ENCODE measurements around the gene TNFAIP8L2. TPM values are rescaled to one million over a fixed set of nuclear protein-coding genes. Genes with fewer than 3 reads are reported as not detected.

The TNFAIP8L2 gene
- total and polyA plus RNA-seq, 2 of the 4 experiments (the other 2 are of a cell fraction): not detected

DNA sequence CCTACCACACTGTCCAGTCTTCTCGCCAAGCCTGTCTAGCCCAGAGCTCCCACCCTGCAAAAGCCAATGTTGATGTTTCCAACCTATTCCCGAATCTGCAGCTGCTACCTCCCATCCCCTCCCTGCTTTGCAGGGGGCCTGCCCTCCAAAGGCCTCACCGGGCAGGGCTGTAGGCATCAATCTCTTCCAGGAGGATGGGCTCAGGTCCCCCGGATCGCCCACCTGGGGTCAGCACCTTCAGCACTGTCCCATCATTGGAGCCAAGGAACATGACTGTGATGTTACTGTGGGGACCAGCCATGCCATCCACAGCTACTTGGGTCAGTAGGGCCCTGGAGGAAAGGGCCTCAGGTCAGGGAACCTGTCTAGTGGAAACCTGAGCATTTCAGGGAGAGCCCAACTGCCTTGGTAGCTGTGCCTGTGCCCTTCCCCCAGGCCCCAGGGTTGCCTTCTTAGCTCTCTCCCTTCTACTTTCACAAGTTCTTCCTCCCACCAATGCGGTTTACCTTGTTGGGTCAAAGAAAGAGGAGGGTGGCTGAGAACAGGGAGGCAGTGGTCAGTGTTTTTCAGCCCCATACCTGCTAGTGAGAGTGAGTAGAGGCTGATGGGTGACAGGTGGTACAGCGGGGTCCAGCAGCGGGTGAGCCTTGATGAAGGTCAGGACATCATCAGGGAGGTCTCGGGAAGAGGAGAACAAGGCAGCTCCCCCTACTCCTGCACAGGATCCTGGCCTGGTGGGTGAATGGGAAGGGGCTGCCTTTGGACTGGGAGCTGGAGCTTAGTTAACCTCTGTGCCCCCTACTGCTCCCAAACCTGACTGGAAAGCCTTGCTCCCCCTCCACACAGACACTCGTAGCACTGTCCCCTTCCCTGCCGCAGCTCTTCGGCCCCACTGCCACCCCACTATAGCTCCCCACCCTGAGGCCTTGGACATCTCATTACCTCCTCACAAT lies 20.7 kb upstream of the TNFAIP8L2 start (continued):
- TF ChIP-seq RFX5 (IDR thresholded peaks at IDR 0.05; ENCODE audit: low read depth, low read length) (no peak), CHD1 (IDR thresholded peaks at IDR 0.05; ENCODE audit: low read depth, low read length) (no peak)

DNA sequence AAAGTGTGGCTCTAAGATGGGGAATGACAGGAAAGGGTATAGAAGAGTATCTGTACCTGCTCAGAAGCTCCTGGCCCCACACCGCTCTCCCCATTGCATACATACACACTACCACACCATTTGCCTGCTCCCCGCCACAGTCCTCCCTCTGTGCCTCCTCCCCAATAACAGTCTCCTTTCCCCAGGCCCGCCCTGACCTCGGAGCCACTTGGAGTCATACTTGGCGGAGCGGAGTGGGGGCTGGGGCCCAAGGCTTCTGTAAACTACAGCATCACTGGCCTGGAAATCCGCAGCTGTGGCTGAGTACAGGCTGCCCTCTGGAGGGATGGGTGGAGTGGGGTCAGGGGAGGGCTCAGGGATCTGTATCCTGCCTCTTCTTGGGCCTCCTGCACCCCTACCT lies 18.7 kb upstream of the TNFAIP8L2 start:
- no peak overlapping the region for H2AFZ ChIP-seq (replicated peaks; ENCODE audit: low read length, poor library complexity)
- H3K18ac ChIP-seq (ENCODE audit: low read depth, low read length): no peak overlapping the region
- H3K4me3 ChIP-seq (ENCODE audit: insufficient read depth, low read depth, low read length): no peak overlapping the region
- H3K4me2 ChIP-seq (ENCODE audit: low read depth, low read length): no peak overlapping the region
- no peak overlapping the region for H3K56ac ChIP-seq (ENCODE audit: extremely low read depth, insufficient read depth, low read length)
- H4K5ac ChIP-seq (ENCODE audit: low read depth, low read length): no peak overlapping the region
- no peak for DNase-seq
- no peaks in the 10 kb centered on the region for H3K4me1 ChIP-seq (ENCODE audit: control insufficient read depth, insufficient read depth, low read length)
- H3K9ac ChIP-seq (ENCODE audit: low read depth, low read length): no peak overlapping the region
- ATAC-seq (ENCODE audit: low read depth): no peak
- dilution Hi-C loops (cut with HindIII; ENCODE audit: low sequenced_read_pairs, unreplicated experiment) (no loop called here), intact Hi-C loops (cut with micrococcal nuclease) (no loop called here), in situ Hi-C loops (cut with MboI; ENCODE audit: low sequenced_read_pairs) (no loop called here)
- H4K20me1 ChIP-seq (ENCODE audit: insufficient read depth, low read length): no peaks in the 10 kb centered on the region
- POLR2A ChIA-PET (ENCODE audit: unreplicated experiment): no interaction called here
- CTCF ChIA-PET: no interaction called here
- no peak overlapping the region for H3K23ac ChIP-seq (ENCODE audit: low read depth, low read length)
- no peak overlapping the region for H2BK5ac ChIP-seq (ENCODE audit: low read depth, low read length, poor library complexity, severe bottlenecking)
- no peaks in the 10 kb centered on the region for H3K79me1 ChIP-seq (ENCODE audit: low read depth in 1 of 2, low read length in 2 of 2)
- BruUV-seq (replicated peaks): no TSS peak
- no peaks in the 10 kb centered on the region; the same call in 1 of the 2 replicates for H3K27me3 ChIP-seq (ENCODE audit: control insufficient read depth, insufficient read depth, low read length)
- no peak overlapping the region for H2BK120ac ChIP-seq (ENCODE audit: low read depth, low read length)
- H3K36me3 ChIP-seq (ENCODE audit: control insufficient read depth, insufficient read depth, low read length): peaks cover 11% of the 10 kb centered on the region; the same call in 1 of the 2 replicates
- no peak overlapping the region for H2AK9ac ChIP-seq (replicated peaks; ENCODE audit: low read depth, low read length, poor library complexity)
- no peak overlapping the region for H2AK5ac ChIP-seq (ENCODE audit: low read depth, low read length)
- no peak overlapping the region for H4K91ac ChIP-seq (ENCODE audit: insufficient read depth, low read depth, low read length)
- no CpG with 5 or more reads among the region's 7 CpGs for WGBS, 2 experiments (ENCODE audit: extremely low coverage in 2 of 2, insufficient read length in 1 of 2)
- H3K9me1 ChIP-seq (ENCODE audit: insufficient read depth, low read length): no peaks in the 10 kb centered on the region; the same call in 1 of the 2 replicates
- H3K27ac ChIP-seq (ENCODE audit: insufficient read depth, low read length): no peak overlapping the region
- H3K9me3 ChIP-seq (ENCODE audit: control insufficient read depth, insufficient read depth, low read length): no peaks in the 10 kb centered on the region
- H4K8ac ChIP-seq (ENCODE audit: low read depth in 2 of 2, low read length in 2 of 2): no peak overlapping the region
- H3K14ac ChIP-seq (replicated peaks; ENCODE audit: low read depth, low read length): no peak overlapping the region
- no peak overlapping the region for H3K4ac ChIP-seq (ENCODE audit: low read depth, low read length)
- H2BK15ac ChIP-seq (ENCODE audit: low read depth, low read length): no peak overlapping the region
- no peak overlapping the region for H2BK20ac ChIP-seq (ENCODE audit: low read depth, low read length)
- no peak for TF ChIP-seq CHD1 (IDR thresholded peaks at IDR 0.05; ENCODE audit: low read depth, low read length)
- TF ChIP-seq MAFK (IDR thresholded peaks at IDR 0.05; ENCODE audit: low read depth, low read length): no peak
- TF ChIP-seq MAZ (IDR thresholded peaks at IDR 0.05; ENCODE audit: borderline replicate concordance, low read depth, low read length): no peak
- TF ChIP-seq CEBPB (IDR thresholded peaks at IDR 0.05; ENCODE audit: low read depth, low read length): no peak
- TF ChIP-seq MXI1 (IDR thresholded peaks at IDR 0.05; ENCODE audit: borderline replicate concordance, low read depth, low read length): no peak
- TF ChIP-seq, protein P1, sequence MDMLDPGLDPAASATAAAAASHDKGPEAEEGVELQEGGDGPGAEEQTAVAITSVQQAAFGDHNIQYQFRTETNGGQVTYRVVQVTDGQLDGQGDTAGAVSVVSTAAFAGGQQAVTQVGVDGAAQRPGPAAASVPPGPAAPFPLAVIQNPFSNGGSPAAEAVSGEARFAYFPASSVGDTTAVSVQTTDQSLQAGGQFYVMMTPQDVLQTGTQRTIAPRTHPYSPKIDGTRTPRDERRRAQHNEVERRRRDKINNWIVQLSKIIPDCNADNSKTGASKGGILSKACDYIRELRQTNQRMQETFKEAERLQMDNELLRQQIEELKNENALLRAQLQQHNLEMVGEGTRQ (IDR thresholded peaks at IDR 0.05; ENCODE audit: low read depth, low read length): no peak
- TF ChIP-seq NFE2L2 (IDR thresholded peaks at IDR 0.05; ENCODE audit: low read depth, low read length): no peak
- TF ChIP-seq, protein P2, sequence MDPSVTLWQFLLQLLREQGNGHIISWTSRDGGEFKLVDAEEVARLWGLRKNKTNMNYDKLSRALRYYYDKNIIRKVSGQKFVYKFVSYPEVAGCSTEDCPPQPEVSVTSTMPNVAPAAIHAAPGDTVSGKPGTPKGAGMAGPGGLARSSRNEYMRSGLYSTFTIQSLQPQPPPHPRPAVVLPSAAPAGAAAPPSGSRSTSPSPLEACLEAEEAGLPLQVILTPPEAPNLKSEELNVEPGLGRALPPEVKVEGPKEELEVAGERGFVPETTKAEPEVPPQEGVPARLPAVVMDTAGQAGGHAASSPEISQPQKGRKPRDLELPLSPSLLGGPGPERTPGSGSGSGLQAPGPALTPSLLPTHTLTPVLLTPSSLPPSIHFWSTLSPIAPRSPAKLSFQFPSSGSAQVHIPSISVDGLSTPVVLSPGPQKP (IDR thresholded peaks at IDR 0.05; ENCODE audit: borderline replicate concordance, low read depth, low read length): no peak
- no peak for TF ChIP-seq POLR2A (IDR thresholded peaks at IDR 0.05; ENCODE audit: low read depth, low read length)
- TF ChIP-seq BHLHE40 (IDR thresholded peaks at IDR 0.05; ENCODE audit: low read depth, low read length): no peak
- TF ChIP-seq SMC3 (IDR thresholded peaks at IDR 0.05; ENCODE audit: low read depth, low read length): no peak
- no peak for TF ChIP-seq RAD21 (IDR thresholded peaks at IDR 0.05; ENCODE audit: low read length)
- TF ChIP-seq RCOR1 (IDR thresholded peaks at IDR 0.05; ENCODE audit: insufficient replicate concordance, low read length): no peak
- TF ChIP-seq RFX5 (IDR thresholded peaks at IDR 0.05; ENCODE audit: low read depth, low read length): no peak
- TF ChIP-seq FOS (IDR thresholded peaks at IDR 0.05; ENCODE audit: low read depth, low read length): no peak

All from IMR-90 (cell line).